MCF 10A (cell line): ENCODE data around the gene UPF2. TPM values are rescaled to one million over a fixed set of nuclear protein-coding genes. Genes with fewer than 3 reads are reported as not detected.

ENCODE experiments used
- BruUV-seq: library from RNA; stranded (reverse); fragments of 400-500 nt; replicated peaks from 2 replicates; lab custom pipeline; 2021; lab: Mats Ljungman, UMichigan
- CTCF ChIA-PET: fragments of 300-600 bp; sonication (Branson Sonifier 250); formaldehyde crosslinking; extraction: SDS; loops from one replicate; lab custom pipeline; 2021; ENCODE audit warnings: antibody characterized with exemption, inconsistent platforms; lab: Yijun Ruan, JAX
- POLR2A ChIA-PET: fragments of 300-600, 350-650 bp; sonication (Branson Sonifier 250); formaldehyde crosslinking; extraction: SDS; loops from one replicate; lab custom pipeline; 2020; ENCODE audit warnings: antibody characterized with exemption, inconsistent platforms; lab: Yijun Ruan, JAX
- DNase-seq: peaks from one replicate; pipeline ENCODE4 v3.0.0-alpha.2; 2018; ENCODE audit not compliant: unreplicated experiment
- H3K27ac Mint-ChIP-seq: one replicate; pipeline ENCODE4 v1.8.0; 2022; ENCODE audit warnings: mild to moderate bottlenecking, low read depth, mixed read lengths; ENCODE audit not compliant: unreplicated experiment
- H3K27me3 Mint-ChIP-seq: one replicate; pipeline ENCODE4 v1.8.0; 2022; ENCODE audit warnings: mixed read lengths; ENCODE audit not compliant: insufficient read depth, unreplicated experiment
- H3K36me3 Mint-ChIP-seq: one replicate; pipeline ENCODE4 v1.8.0; 2022; ENCODE audit warnings: mild to moderate bottlenecking, moderate library complexity, mixed read lengths; ENCODE audit not compliant: insufficient read depth, unreplicated experiment
- H3K4me1 Mint-ChIP-seq: one replicate; pipeline ENCODE4 v1.8.0; 2022; ENCODE audit warnings: mixed read lengths; ENCODE audit not compliant: insufficient read depth, unreplicated experiment
- H3K4me3 Mint-ChIP-seq: one replicate; pipeline ENCODE4 v1.8.0; 2022; ENCODE audit warnings: mild to moderate bottlenecking, moderate library complexity, mixed read lengths; ENCODE audit not compliant: unreplicated experiment
- H3K9me3 Mint-ChIP-seq: one replicate; pipeline ENCODE4 v1.8.0; 2022; ENCODE audit warnings: mixed read lengths; ENCODE audit not compliant: unreplicated experiment
- intact Hi-C: fragments of 100-400 bp; cut with micrococcal nuclease; formaldehyde crosslinking; loops from 2 replicates; pipeline ENCODE4 v1.14.1; 2022
- total RNA-seq: library from RNA; stranded (reverse); gene quantifications from 2 replicates; pipeline ENCODE4 v1.2.3, GENCODE V29; 2022
- TF ChIP-seq, protein P1 (sequence below): fragments of 200-600 bp; IDR thresholded peaks from one replicate; pipeline ENCODE4 v1.8.0; 2022; ENCODE audit warnings: antibody characterized with exemption, mild to moderate bottlenecking; ENCODE audit not compliant: unreplicated experiment

The UPF2 gene
- total RNA-seq, 1 experiment from 2014 or later = 24.7 TPM

DNA sequence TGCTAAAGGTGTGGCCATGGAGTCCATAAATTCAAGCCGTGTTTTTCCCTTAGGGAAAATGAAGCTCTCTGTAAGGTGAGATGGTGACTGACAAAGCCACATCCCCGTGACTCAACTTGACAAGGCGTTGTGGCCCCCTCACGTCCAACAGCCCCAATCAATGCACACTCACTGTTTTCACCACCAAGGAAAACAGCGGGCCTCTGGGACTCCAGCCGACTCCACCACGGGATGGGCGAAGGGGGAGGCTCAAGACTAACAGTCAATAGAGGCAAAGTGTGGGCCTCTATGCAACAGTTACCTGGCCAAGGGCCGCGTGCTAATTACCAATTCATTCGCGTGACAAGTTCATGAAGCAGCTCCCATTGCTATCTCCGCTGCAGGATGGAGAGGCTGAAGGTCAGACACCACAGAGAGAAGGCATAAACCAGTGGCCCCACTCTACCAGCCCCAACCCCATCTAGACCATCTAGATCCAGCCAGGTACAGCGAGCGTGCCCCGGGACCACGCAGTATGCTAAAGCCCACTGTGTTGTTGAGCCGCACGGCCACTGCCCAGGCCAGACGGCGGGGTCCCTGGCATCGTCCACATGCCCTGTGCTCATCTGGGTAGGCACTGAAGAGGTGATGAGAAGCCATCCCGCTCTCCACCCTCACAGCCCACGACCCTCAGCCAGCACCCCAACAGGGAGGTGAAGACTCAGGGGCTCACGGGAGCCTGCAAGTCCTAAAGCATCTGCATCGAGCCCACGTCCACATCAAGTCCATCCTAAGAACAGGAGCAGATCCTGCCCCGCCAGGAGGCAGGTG lies 143.3 kb downstream of the UPF2 start:
- Mint-ChIP-seq H3K4me1 (peaks cover 21% of the 10 kb centered on the region), H3K9me3 (no peaks in the 10 kb centered on the region), H3K4me3 (no peak overlapping the region), H3K36me3 (no peaks in the 10 kb centered on the region), H3K27ac (peak overlapping the region; percentile 86), H3K27me3 (no peaks in the 10 kb centered on the region)
- ChIA-PET CTCF (no interaction called here), POLR2A (interaction anchor here (0.7 to 2.0 kb wide), 4 partner anchors 17 to 105 kb away, joined by 3 to 12 read pairs (median 9); no protein-coding TSS in a partner anchor)
- intact Hi-C loops = no loop called here
- peak; percentile 33 for DNase-seq
- TF ChIP-seq, protein P1, sequence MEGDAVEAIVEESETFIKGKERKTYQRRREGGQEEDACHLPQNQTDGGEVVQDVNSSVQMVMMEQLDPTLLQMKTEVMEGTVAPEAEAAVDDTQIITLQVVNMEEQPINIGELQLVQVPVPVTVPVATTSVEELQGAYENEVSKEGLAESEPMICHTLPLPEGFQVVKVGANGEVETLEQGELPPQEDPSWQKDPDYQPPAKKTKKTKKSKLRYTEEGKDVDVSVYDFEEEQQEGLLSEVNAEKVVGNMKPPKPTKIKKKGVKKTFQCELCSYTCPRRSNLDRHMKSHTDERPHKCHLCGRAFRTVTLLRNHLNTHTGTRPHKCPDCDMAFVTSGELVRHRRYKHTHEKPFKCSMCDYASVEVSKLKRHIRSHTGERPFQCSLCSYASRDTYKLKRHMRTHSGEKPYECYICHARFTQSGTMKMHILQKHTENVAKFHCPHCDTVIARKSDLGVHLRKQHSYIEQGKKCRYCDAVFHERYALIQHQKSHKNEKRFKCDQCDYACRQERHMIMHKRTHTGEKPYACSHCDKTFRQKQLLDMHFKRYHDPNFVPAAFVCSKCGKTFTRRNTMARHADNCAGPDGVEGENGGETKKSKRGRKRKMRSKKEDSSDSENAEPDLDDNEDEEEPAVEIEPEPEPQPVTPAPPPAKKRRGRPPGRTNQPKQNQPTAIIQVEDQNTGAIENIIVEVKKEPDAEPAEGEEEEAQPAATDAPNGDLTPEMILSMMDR = no peak
- BruUV-seq = no TSS peak

DNA sequence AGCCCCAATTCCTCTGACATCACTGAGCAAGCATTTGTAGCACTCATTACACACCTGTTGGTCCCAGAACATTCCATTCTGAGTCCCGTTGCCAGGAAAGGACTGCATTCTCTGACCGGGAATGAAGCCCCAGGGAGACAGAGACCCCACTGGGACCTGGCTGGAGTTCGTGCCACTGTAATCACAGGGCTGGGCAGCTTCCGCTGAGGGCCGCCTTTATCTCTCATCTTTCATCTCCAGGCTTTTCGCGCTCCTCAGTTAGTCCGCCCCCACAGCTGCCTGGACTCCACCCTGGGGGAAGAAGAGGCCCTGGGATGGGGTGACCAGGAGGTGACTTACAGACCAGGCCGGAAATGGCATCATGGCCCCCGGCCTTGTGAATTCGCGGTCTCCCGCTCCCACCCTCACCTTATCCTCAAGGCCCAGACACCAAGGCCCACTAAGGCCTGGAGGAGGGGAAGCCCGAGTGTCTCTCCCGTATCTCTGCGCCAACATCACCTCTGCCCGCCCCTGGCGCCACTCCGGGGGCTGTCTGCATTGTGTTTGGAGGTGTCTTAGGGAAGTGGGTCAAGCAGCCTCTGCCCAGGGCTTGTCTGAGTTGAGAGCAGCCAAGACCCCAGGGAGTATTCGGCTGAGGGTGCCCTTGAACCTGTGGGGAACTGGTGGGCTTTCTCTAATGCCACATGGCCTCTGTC lies 144.1 kb downstream of the UPF2 start:
- Mint-ChIP-seq H3K27ac (peak overlapping the region; percentile 86), H3K4me1 (peaks cover 21% of the 10 kb centered on the region), H3K4me3 (peak overlapping the region; percentile 18), H3K27me3 (no peaks in the 10 kb centered on the region), H3K36me3 (no peaks in the 10 kb centered on the region), H3K9me3 (no peaks in the 10 kb centered on the region)
- ChIA-PET POLR2A (interaction anchor here (0.7 to 2.3 kb wide), 7 partner anchors 11 to 104 kb away, joined by 3 to 15 read pairs (median 7); no protein-coding TSS in a partner anchor), CTCF (interaction anchor here (1.2 kb wide), 1 partner anchor 115 kb away, joined by 5 read pairs; no protein-coding TSS in a partner anchor)
- TF ChIP-seq, protein P1 = no peak
- BruUV-seq = TSS peak; percentile 90
- intact Hi-C loops = no loop called here
- peak; percentile 89 for DNase-seq

DNA sequence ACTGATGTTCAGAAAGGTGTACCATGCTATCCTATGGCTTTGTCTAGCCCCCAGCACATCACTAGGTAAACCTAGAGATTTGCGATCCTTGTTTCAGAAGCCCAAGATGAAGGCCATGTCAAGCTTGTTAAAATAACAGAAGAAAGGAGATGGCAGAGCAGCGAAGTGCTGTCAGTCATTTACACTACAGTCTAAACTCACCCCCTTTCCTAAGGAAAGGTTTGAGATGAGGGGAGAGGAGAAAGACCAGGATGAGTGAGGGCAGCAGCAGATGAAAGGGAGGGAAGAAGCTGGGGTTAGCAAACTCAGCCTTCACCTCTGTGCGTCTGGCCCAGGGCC lies 144.6 kb downstream of the UPF2 start:
- Mint-ChIP-seq H3K36me3 (no peaks in the 10 kb centered on the region), H3K9me3 (no peaks in the 10 kb centered on the region), H3K4me3 (peak overlapping the region; percentile 18), H3K27me3 (no peaks in the 10 kb centered on the region), H3K27ac (peak overlapping the region; percentile 86), H3K4me1 (peaks cover 21% of the 10 kb centered on the region)
- intact Hi-C loops = no loop called here
- DNase-seq = no peak
- ChIA-PET CTCF (interaction anchor here (1.2 kb wide), 1 partner anchor 114 kb away, joined by 5 read pairs; no protein-coding TSS in a partner anchor), POLR2A (interaction anchor here (1.2 to 2.3 kb wide), 7 partner anchors 11 to 73 kb away, joined by 3 to 15 read pairs (median 7); no protein-coding TSS in a partner anchor)
- TF ChIP-seq, protein P1 = no peak
- BruUV-seq = no TSS peak
